Cortex of kidney (tissue), 1 donor: ENCODE data around the gene CAVIN3.

ENCODE experiments used
- DNase-seq: peaks from one replicate; lab custom pipeline; 2025; lab: John Stamatoyannopoulos, UW

Gene CAVIN3

DNA sequence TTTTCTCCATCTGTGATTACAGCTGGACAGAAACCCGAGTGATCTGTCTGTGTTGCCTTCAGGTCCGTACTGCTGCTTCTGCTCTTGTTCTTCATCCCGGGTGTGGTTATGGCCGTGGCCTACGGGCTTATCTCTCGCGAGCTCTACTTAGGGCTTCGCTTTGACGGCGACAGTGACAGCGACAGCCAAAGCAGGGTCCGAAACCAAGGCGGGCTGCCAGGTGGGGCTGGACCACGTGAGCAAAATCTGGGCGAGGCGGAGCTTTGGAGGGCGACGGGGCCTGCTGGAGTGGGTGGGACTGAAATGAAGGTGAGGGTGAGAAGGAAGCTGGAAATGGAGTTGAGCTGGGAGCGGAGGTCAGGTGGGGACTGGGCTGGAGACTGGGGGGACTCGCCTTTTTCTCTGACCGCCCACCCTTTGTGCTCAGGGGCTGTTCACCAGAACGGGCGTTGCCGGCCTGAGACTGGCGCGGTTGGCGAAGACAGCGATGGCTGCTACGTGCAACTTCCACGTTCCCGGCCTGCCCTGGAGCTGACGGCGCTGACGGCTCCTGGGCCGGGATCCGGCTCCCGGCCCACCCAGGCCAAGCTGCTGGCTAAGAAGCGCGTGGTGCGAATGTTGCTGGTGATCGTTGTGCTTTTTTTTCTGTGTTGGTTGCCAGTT lies 49.6 kb downstream of the CAVIN3 start:
- no peak for DNase-seq

DNA sequence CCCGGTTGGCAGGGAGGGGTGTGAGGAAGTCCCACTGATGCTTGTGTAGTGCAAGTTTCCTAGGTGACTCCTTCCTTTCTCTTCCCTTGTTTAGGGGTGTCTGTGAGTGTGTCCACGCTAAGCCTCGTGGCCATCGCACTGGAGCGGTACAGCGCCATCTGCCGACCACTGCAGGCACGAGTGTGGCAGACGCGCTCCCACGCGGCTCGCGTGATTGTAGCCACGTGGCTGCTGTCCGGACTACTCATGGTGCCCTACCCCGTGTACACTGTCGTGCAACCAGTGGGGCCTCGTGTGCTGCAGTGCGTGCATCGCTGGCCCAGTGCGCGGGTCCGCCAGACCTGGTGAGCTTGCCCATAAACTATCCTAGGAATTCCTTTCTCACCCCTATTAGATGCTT lies 50.3 kb downstream of the CAVIN3 start:
- DNase-seq, result no peak
